ENCODE data around the gene SEC63.
A peak's percentile ranks its signal among the peaks of the same experiment; 100 is the strongest.
"Not testable (repeated sequence)": the region's sequence is repeated elsewhere in the genome, so short reads cannot be mapped to it uniquely, and the experiment has no call there.

Gene SEC63

GRCh38 chr6:107973594-107973993, 15.6 kb upstream of the SEC63 start:
- H3K27ac ChIP-seq, result no peak overlapping the region

GRCh38 chr6:107972413-107973096, 14.5 kb upstream of the SEC63 start:
- H3K27ac ChIP-seq, result no peak overlapping the region
- DNase-seq (ENCODE audit: low read depth, low spot score), result no peak

More at GRCh38 chr6:107973594-107973993, 15.6 kb upstream of the SEC63 start:
- no peak for DNase-seq (ENCODE audit: low read depth, low spot score)

- no peak overlapping the region for H3K27ac ChIP-seq
- DNase-seq (ENCODE audit: low read depth, low spot score), result no peak
These were observed 13.2 kb upstream of the SEC63 start for GRCh38 chr6:107971181-107971580.

- DNase-seq (ENCODE audit: low read depth, low spot score), result no peak
- H3K27ac ChIP-seq, result no peak overlapping the region
These were observed 12.2 kb upstream of the SEC63 start for GRCh38 chr6:107970255-107970654.

- no peak for DNase-seq (ENCODE audit: low read depth, low spot score)
These were observed 10.1 kb upstream of the SEC63 start for GRCh38 chr6:107968081-107968480.

GRCh38 chr6:107965746-107966145, 7.7 kb upstream of the SEC63 start:
- peak; percentile 89 for DNase-seq (ENCODE audit: low read depth, low spot score)
- peak overlapping the region; percentile 99 for H3K27ac ChIP-seq

More at GRCh38 chr6:107968081-107968480, 10.1 kb upstream of the SEC63 start:
- peak overlapping the region; percentile 99 for H3K27ac ChIP-seq

- H3K27ac ChIP-seq, result peak overlapping the region; percentile 99
- no peak for DNase-seq (ENCODE audit: low read depth, low spot score)
These were observed 4.7 kb upstream of the SEC63 start for GRCh38 chr6:107962723-107963122.

GRCh38 chr6:107959392-107959791, 1.4 kb upstream of the SEC63 start:
- DNase-seq (ENCODE audit: low read depth, low spot score), result no peak
- no peak overlapping the region for H3K27ac ChIP-seq

GRCh38 chr6:107958689-107959362, 818 bp upstream of the SEC63 start:
- not testable (repeated sequence) for DNase-seq (ENCODE audit: low read depth, low spot score)
- H3K27ac ChIP-seq, result peak overlapping the region; percentile 88

GRCh38 chr6:107957308-107957908, 600 bp downstream of the SEC63 start:
- H3K27ac ChIP-seq, result peak overlapping the region; percentile 88
- no peak for DNase-seq (ENCODE audit: low read depth, low spot score)

- H3K27ac ChIP-seq, result peak overlapping the region; percentile 88
- no peak for DNase-seq (ENCODE audit: low read depth, low spot score)
These were observed 1.3 kb downstream of the SEC63 start for GRCh38 chr6:107956586-107957307.

GRCh38 chr6:107956181-107956580, 1.8 kb downstream of the SEC63 start:
- DNase-seq (ENCODE audit: low read depth, low spot score), result no peak
- H3K27ac ChIP-seq, result peak overlapping the region; percentile 88

GRCh38 chr6:107953858-107954414, 4.1 kb downstream of the SEC63 start:
- not testable (repeated sequence) for H3K27ac ChIP-seq; DNase-seq (ENCODE audit: low read depth, low spot score)

GRCh38 chr6:107943626-107944439, 14.2 kb downstream of the SEC63 start:
- H3K27ac ChIP-seq, result no peak overlapping the region
- DNase-seq (ENCODE audit: low read depth, low spot score), result no peak

GRCh38 chr6:107942142-107942541, 15.9 kb downstream of the SEC63 start:
- H3K27ac ChIP-seq, result no peak overlapping the region
- DNase-seq (ENCODE audit: low read depth, low spot score), result no peak

GRCh38 chr6:107941627-107942026, 16.4 kb downstream of the SEC63 start:
- H3K27ac ChIP-seq, result no peak overlapping the region
- no peak for DNase-seq (ENCODE audit: low read depth, low spot score)

GRCh38 chr6:107941199-107941598, 16.8 kb downstream of the SEC63 start:
- no peak overlapping the region for H3K27ac ChIP-seq
- no peak for DNase-seq (ENCODE audit: low read depth, low spot score)

GRCh38 chr6:107936910-107937292, 21.1 kb downstream of the SEC63 start:
- H3K27ac ChIP-seq, result not testable (repeated sequence)

GRCh38 chr6:107936162-107936909, 21.7 kb downstream of the SEC63 start:
- no peak for DNase-seq (ENCODE audit: low read depth, low spot score)
- no peak overlapping the region for H3K27ac ChIP-seq

More at GRCh38 chr6:107936910-107937292, 21.1 kb downstream of the SEC63 start:
- not testable (repeated sequence) for DNase-seq (ENCODE audit: low read depth, low spot score)

All from epithelial cell of prostate (primary cell).